ENCODE data around the gene ATF1.

- TF ChIP-seq GATA3 (IDR thresholded peaks at IDR 0.05; ENCODE audit: low read depth, low read length), result no peak
- TF ChIP-seq GATA2 (IDR thresholded peaks at IDR 0.05; ENCODE audit: low read depth, low read length), result no peak
Measured at GRCh38 chr12:50806176-50806575, 42.3 kb downstream of the ATF1 start.
